Measurements from ENCODE around the gene PLA2G2D. TPM values are rescaled to one million over a fixed set of nuclear protein-coding genes. Genes with fewer than 3 reads are reported as not detected.

Gene PLA2G2D
- total and polyA plus RNA-seq, 10 of the 15 experiments (the other 5 are each of a cell fraction or from before 2014, with no cell fraction given), result 0.06 to 0.38 (median 0.16) TPM; not detected in 2

- TF ChIP-seq CEBPB (IDR thresholded peaks at IDR 0.05; ENCODE audit: borderline replicate concordance in 1 of 2, low read depth in 2 of 2, low read length in 2 of 2), result no peak
- no peak for TF ChIP-seq CUX1 (IDR thresholded peaks at IDR 0.05; ENCODE audit: insufficient replicate concordance, low read depth, low read length)
Measured at GRCh38 chr1:20136249-20136648, 16.9 kb upstream of the PLA2G2D start (continued).

GRCh38 chr1:20134995-20135394 lies 15.7 kb upstream of the PLA2G2D start:
- H4K20me1 ChIP-seq (ENCODE audit: control insufficient read depth, insufficient read depth), result no peaks in the 10 kb centered on the region
- ATAC-seq (no peak), DNase-seq (ENCODE audit: low read depth, low spot score) (no peak), FAIRE-seq (no peak)
- no peaks in the 10 kb centered on the region for H3K79me2 ChIP-seq (ENCODE audit: control insufficient read depth, insufficient read depth, low read length)
- in situ Hi-C loops (cut with MboI), result no loop called here
- 74% methylated on average over 3 of the region's 3 CpGs for WGBS (ENCODE audit: insufficient coverage, insufficient replicate concordance, low lambda C conversion rate, missing lambda C conversion rate)
- ChIA-PET RAD21 (ENCODE audit: unreplicated experiment) (no interaction called here), POLR2A (no interaction called here), CTCF (no interaction called here), SMC1A (ENCODE audit: uncharacterized antibody, unreplicated experiment) (interaction anchor here (2.0 kb wide), 1 partner anchor 9 kb away, joined by 5 read pairs; no protein-coding TSS in a partner anchor)
- no peak overlapping the region for H3K4me2 ChIP-seq (ENCODE audit: control insufficient read depth, insufficient read depth)
- no peak overlapping the region for H3K27ac ChIP-seq (ENCODE audit: control insufficient read depth, insufficient read depth)
- H3K9ac ChIP-seq (ENCODE audit: control insufficient read depth, insufficient read depth, low read length), result no peak overlapping the region
- no peaks in the 10 kb centered on the region for H3K36me3 ChIP-seq (ENCODE audit: control insufficient read depth in 2 of 2, insufficient read depth in 2 of 2, low read length in 1 of 2)
- H3K9me3 ChIP-seq (replicated peaks; ENCODE audit: control insufficient read depth, insufficient read depth, low read length), result no peaks in the 10 kb centered on the region; the same call in 2 of the 3 replicates
- intact Hi-C loops (cut with micrococcal nuclease; ENCODE audit: unreplicated experiment), result no loop called here
- H2AFZ ChIP-seq (ENCODE audit: control insufficient read depth, low read depth, low read length), result no peak overlapping the region
- H3K27me3 ChIP-seq (replicated peaks in 1 of 2; ENCODE audit: control insufficient read depth in 2 of 2, insufficient read depth in 2 of 2, low read length in 1 of 2), result no peaks in the 10 kb centered on the region
- BruUV-seq (replicated peaks), result no TSS peak
- no peak overlapping the region for H3K4me3 ChIP-seq
- no peaks in the 10 kb centered on the region for H3K4me1 ChIP-seq (ENCODE audit: control insufficient read depth, insufficient read depth, low read length)
- TF ChIP-seq SMARCA5 (IDR thresholded peaks at IDR 0.05) (no peak), RFX5 (IDR thresholded peaks at IDR 0.05; ENCODE audit: low read depth, low read length) (no peak), NR2C1 (IDR thresholded peaks at IDR 0.05) (no peak), CBX5 (IDR thresholded peaks at IDR 0.05; ENCODE audit: low read depth) (no peak), ATF3 (IDR thresholded peaks at IDR 0.05; ENCODE audit: borderline replicate concordance, extremely low read depth, low read depth, low read length) (no peak), GABPA (IDR thresholded peaks at IDR 0.05; ENCODE audit: low read depth) (no peak), HSF1 (IDR thresholded peaks at IDR 0.05; ENCODE audit: low read depth, low read length) (no peak), BCL3 (IDR thresholded peaks at IDR 0.05; ENCODE audit: borderline replicate concordance, insufficient read depth, low read depth, low read length, poor library complexity, severe bottlenecking) (no peak), MAX (IDR thresholded peaks at IDR 0.05; ENCODE audit: low read depth, low read length) (no peak), RCOR1 (conservative IDR thresholded peaks at IDR 0.05; ENCODE audit: low read depth, low read length) (no peak), SREBF1 (IDR thresholded peaks at IDR 0.05; ENCODE audit: low read length) (no peak), CREB1 (IDR thresholded peaks at IDR 0.05; ENCODE audit: low read depth) (no peak), WRNIP1 (IDR thresholded peaks at IDR 0.05; ENCODE audit: borderline replicate concordance, low read depth, low read length) (no peak)
